Loucy (cell line): ENCODE measurements around the gene TSPAN31.

ENCODE experiments used
- CTCF ChIP-seq: fragments of 200-600 bp; sonication (generic); conservative IDR thresholded peaks from 2 replicates; pipeline ENCODE4 v1.5.1; 2014; ENCODE audit warnings: mild to moderate bottlenecking, antibody characterized with exemption, low read length
- EZH2phosphoT487 ChIP-seq: fragments of 200-600 bp; IDR thresholded peaks from 2 replicates; pipeline ENCODE4 v1.6.1; 2018; ENCODE audit warnings: antibody characterized with exemption, mild to moderate bottlenecking, moderate library complexity, borderline replicate concordance

- TF ChIP-seq CTCF, result no peak
- no peak for TF ChIP-seq EZH2phosphoT487
Observed at GRCh38 chr12:57796996-57797395, 52.2 kb downstream of the TSPAN31 start.
